Adrenal gland (tissue), 12 donors: Measurements from ENCODE around the gene ARSH. TPM values are rescaled to one million over a fixed set of nuclear protein-coding genes. Genes with fewer than 3 reads are reported as not detected.
A peak's percentile ranks its signal among the peaks of the same experiment; 100 is the strongest.

Source experiments
- DNase-seq, 7 donors: peaks; one replicate each; pipeline ENCODE4 v3.0.0-alpha.2; 2019 to 2020
- H3K27ac ChIP-seq, 5 donors: fragments of 200-600 bp; sonication (generic) in 4 of 5; 1 replicate in 3 of 5; 2 replicates in 2 of 5; pipeline versions ENCODE4 v1.5.1 to v1.8.0; 2016 to 2020; ENCODE audit warnings: mild to moderate bottlenecking in 1 of 5
- H3K27me3 ChIP-seq: fragments of 200-600 bp; 2 replicates; pipeline ENCODE4 v1.8.0; 2021
- H3K36me3 ChIP-seq, 2 donors: fragments of 200-600 bp; replicated peaks in 1 of 2; 1 replicate in 1 of 2; 2 replicates in 1 of 2; pipeline versions ENCODE4 v1.5.1 to v1.8.0; 2018 to 2022
- H3K4me1 ChIP-seq, 2 donors: fragments of 200-600 bp; replicated peaks in 1 of 2; 1 replicate in 1 of 2; 2 replicates in 1 of 2; pipeline versions ENCODE4 v1.5.1 to v1.8.0; 2018 to 2021
- H3K4me3 ChIP-seq, 4 donors: fragments of 200-600 bp; sonication (generic) in 3 of 4; one replicate each; pipeline ENCODE4 v1.5.1; 2016 to 2018
- H3K9me3 ChIP-seq, 3 donors: fragments of 200-600 bp; sonication (generic) in 1 of 3; replicated peaks in 1 of 3; 1 replicate in 2 of 3; 2 replicates in 1 of 3; pipeline versions ENCODE4 v1.5.1 to v1.8.0; 2016 to 2021
- CTCF ChIP-seq, 6 experiments: fragments of 450-650 bp in 4 of 6; fragments of 200-600 bp in 2 of 6; sonication (generic) in 1 of 6; IDR thresholded peaks; 1 replicate in 5 of 6; 2 replicates in 1 of 6; pipeline versions ENCODE4 v1.5.1 to v1.8.0; 2016 to 2021; ENCODE audit warnings: antibody characterized with exemption in 6 of 6, mild to moderate bottlenecking in 2 of 6, moderate library complexity in 1 of 6
- POLR2A ChIP-seq, 2 donors: fragments of 450-650 bp; IDR thresholded peaks; one replicate each; pipeline ENCODE4 v1.6.1; 2017; ENCODE audit warnings: antibody characterized with exemption in 2 of 2, mild to moderate bottlenecking in 2 of 2, moderate library complexity in 1 of 2
- WGBS, 4 donors: extraction: QIAGEN DNeasy Blood & Tissue Kit in 2 of 4; methylation state at CpG; one replicate each; pipeline versions ENCODE4 v1.1.5 to v1.1.7; 2013 to 2017; 5-methylcytosine and 5-hydroxymethylcytosine counted together
- intact Hi-C, 2 donors: fragments of 100-400 bp; cut with DNase I; formaldehyde crosslinking; loops; one replicate each; pipeline versions ENCODE4 v1.14.1 to v1.15.0; 2022 to 2023
- polyA plus RNA-seq, 3 donors: library from polyadenylated mRNA; stranded (reverse); fragments of 200-250 nt in 2 of 3; fragments of 350-450 nt in 1 of 3; fragmentation: Illumina TruSeq in 1 of 3; extraction: RNeasy Lipid Tissue Mini Kit (QIAGEN cat#74804) in 1 of 3; gene quantifications; one replicate each; pipeline ENCODE4 v1.2.3, GENCODE V29; 2013 to 2014
- small RNA-seq, 2 donors: library from RNA; depleted of rRNA; stranded (forward); fragments of <200 nt; gene quantifications; one replicate each; pipeline ENCODE3, GENCODE V24; 2016
- total RNA-seq, 9 donors: library from RNA; depleted of rRNA in 4 of 9; stranded (reverse); fragments of >200 nt in 4 of 9; fragments of 120-200 nt in 1 of 9; fragmentation: NEBNext Ultra II Directional in 1 of 9; extraction: Animal tissue kit (Norgen Biotek cat#: 25700) in 1 of 9; gene quantifications; one replicate each; pipeline versions ENCODE4 v1.1.0 to v1.2.4, GENCODE V29; 2013 to 2023
- donor health status: healthy with polysubstance abuse.
- donor health status: Bipolar disorder and iron deficiency.
- donor health status: DM: yes; HTN: yes; CAD: no.
- donor health status: DM: no; HTN: no; CAD: no.
- donor health status: DM: no; HTN: no; CAD: no.
- donor health status: DM: yes; HTN: yes; CAD: no.

ARSH gene
- total and polyA plus RNA-seq, 12 donors, result not detected

- Histone ChIP-seq H3K4me1 (no peaks in the 10 kb centered on the region), H3K36me3 (no peaks in the 10 kb centered on the region), H3K9me3 (no peaks in the 10 kb centered on the region), H3K27ac (peak overlapping the region in 1 of 5 donors; percentile 26), H3K4me3 (no peak overlapping the region), H3K27me3 (no peaks in the 10 kb centered on the region)
- WGBS, 4 donors, result 28 to 37% (median 32%) methylated on average over 9 of the region's 9 CpGs
- TF ChIP-seq POLR2A (IDR thresholded peaks at IDR 0.05), result no peak
- no peak for TF ChIP-seq CTCF (IDR thresholded peaks at IDR 0.05)
- intact Hi-C loops, result no loop called here
- DNase-seq, result peak; percentile 14 to 78 (median 21)
These were observed 60.2 kb downstream of the ARSH start for GRCh38 chrX:3066555-3066954.

GRCh38 chrX:3075959-3076358 lies 69.6 kb downstream of the ARSH start:
- intact Hi-C loops, result no loop called here
- WGBS, 4 donors, result 13 to 27% (median 18%) methylated on average over 1 of the region's 1 CpG
- H3K9me3 ChIP-seq, result no peaks in the 10 kb centered on the region

GRCh38 chrX:3076416-3076991 lies 70.2 kb downstream of the ARSH start:
- Histone ChIP-seq H3K36me3 (no peaks in the 10 kb centered on the region), H3K4me3 (no peak overlapping the region), H3K27me3 (no peaks in the 10 kb centered on the region), H3K4me1 (no peaks in the 10 kb centered on the region), H3K27ac (no peak overlapping the region), H3K9me3 (no peaks in the 10 kb centered on the region)
- TF ChIP-seq CTCF (IDR thresholded peaks at IDR 0.05) (no peak), POLR2A (IDR thresholded peaks at IDR 0.05) (no peak)
- intact Hi-C loops, result no loop called here
- no peak for DNase-seq
- WGBS, 4 donors, result 45 to 55% (median 48%) methylated on average over 20 to 21 of the region's 21 CpGs

More at GRCh38 chrX:3075959-3076358, 69.6 kb downstream of the ARSH start:
- DNase-seq, result no peak
- Histone ChIP-seq H3K27me3 (no peaks in the 10 kb centered on the region), H3K4me1 (no peaks in the 10 kb centered on the region), H3K27ac (no peak overlapping the region), H3K36me3 (no peaks in the 10 kb centered on the region), H3K4me3 (no peak overlapping the region)
- TF ChIP-seq CTCF (IDR thresholded peaks at IDR 0.05) (no peak), POLR2A (IDR thresholded peaks at IDR 0.05) (no peak)

Small RNA genes within 50 kb of the gene (small RNA-seq; reads per million reads assigned to genes)
- gene RN7SL578P, result 0 reads per million in 2 donors

Other genes with a start within 250 kb of the ARSH start
- gene GYG2, start 177.6 kb upstream of the ARSH start, total RNA-seq, result 10 to 100 TPM in 1 of 9 donors, 1 to 10 TPM in 6, under 1 TPM in 2; 0.26 to 13.4 (median 2.3) TPM
- 1 to 10 TPM; 1.4 to 9.7 (median 2.2) TPM for gene GYG2, start 177.6 kb upstream of the ARSH start, polyA plus RNA-seq
- 10 to 100 TPM; 10.4 to 24.9 (median 19.7) TPM for gene ARSD, start 77.2 kb upstream of the ARSH start, total RNA-seq
- 10 to 100 TPM in 2 of 3 donors, 1 to 10 TPM in 1; 9.9 to 13.5 (median 11.5) TPM for gene ARSD, start 77.2 kb upstream of the ARSH start, polyA plus RNA-seq
- gene ARSF, start 34.9 kb downstream of the ARSH start, total RNA-seq, result 1 to 10 TPM in 3 of 9 donors, under 1 TPM in 2, not detected in 4; 0.27 to 4.0 (median 1.3) TPM
- 1 to 10 TPM; 1.8 to 7.2 (median 3.1) TPM for gene ARSF, start 34.9 kb downstream of the ARSH start, polyA plus RNA-seq